Ovary (tissue), 3 donors: ENCODE data around the gene ACTR5.

ENCODE experiments used
- POLR2A ChIP-seq: fragments of 450-650 bp; IDR thresholded peaks from one replicate; pipeline ENCODE4 v1.6.1; 2017; ENCODE audit warnings: antibody characterized with exemption, mild to moderate bottlenecking, moderate library complexity
- TF ChIP-seq, protein P1 (sequence below), 3 donors: fragments of 450-650 bp in 2 of 3; fragments of 200-600 bp in 1 of 3; IDR thresholded peaks; one replicate each; pipeline versions ENCODE4 v1.5.1 to v1.8.0; 2016 to 2022; ENCODE audit warnings: antibody characterized with exemption in 3 of 3, mild to moderate bottlenecking in 1 of 3
- donor health status: DM: no; HTN: no; CAD: no.

- TF ChIP-seq, protein P1, sequence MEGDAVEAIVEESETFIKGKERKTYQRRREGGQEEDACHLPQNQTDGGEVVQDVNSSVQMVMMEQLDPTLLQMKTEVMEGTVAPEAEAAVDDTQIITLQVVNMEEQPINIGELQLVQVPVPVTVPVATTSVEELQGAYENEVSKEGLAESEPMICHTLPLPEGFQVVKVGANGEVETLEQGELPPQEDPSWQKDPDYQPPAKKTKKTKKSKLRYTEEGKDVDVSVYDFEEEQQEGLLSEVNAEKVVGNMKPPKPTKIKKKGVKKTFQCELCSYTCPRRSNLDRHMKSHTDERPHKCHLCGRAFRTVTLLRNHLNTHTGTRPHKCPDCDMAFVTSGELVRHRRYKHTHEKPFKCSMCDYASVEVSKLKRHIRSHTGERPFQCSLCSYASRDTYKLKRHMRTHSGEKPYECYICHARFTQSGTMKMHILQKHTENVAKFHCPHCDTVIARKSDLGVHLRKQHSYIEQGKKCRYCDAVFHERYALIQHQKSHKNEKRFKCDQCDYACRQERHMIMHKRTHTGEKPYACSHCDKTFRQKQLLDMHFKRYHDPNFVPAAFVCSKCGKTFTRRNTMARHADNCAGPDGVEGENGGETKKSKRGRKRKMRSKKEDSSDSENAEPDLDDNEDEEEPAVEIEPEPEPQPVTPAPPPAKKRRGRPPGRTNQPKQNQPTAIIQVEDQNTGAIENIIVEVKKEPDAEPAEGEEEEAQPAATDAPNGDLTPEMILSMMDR (IDR thresholded peaks at IDR 0.05), result no peak
- no peak for TF ChIP-seq POLR2A
These were observed 7.2 kb downstream of the ACTR5 start for GRCh38 chr20:38755324-38755910.
